Ishikawa (cell line): ENCODE data around the gene BBS9.

Source experiments
- CEBPB ChIP-seq: IDR thresholded peaks from 2 replicates; pipeline ENCODE4 v1.6.1; 2012
- CREB1 ChIP-seq: IDR thresholded peaks from 2 replicates; pipeline ENCODE4 v1.6.1; 2012; ENCODE audit warnings: low read depth
- EGR1 ChIP-seq: IDR thresholded peaks from 2 replicates; pipeline ENCODE4 v1.6.1; 2012
- EP300 ChIP-seq: IDR thresholded peaks from 2 replicates; pipeline ENCODE4 v1.6.1; 2012; ENCODE audit warnings: borderline replicate concordance
- FOXM1 ChIP-seq: IDR thresholded peaks from 2 replicates; pipeline ENCODE4 v1.6.1; 2012; ENCODE audit warnings: low read depth, borderline replicate concordance
- MAX ChIP-seq: IDR thresholded peaks from 2 replicates; pipeline ENCODE4 v1.6.1; 2012
- NFIC ChIP-seq: IDR thresholded peaks from 2 replicates; pipeline ENCODE4 v1.6.1; 2012
- RAD21 ChIP-seq: IDR thresholded peaks from 2 replicates; pipeline ENCODE4 v1.6.1; 2012; ENCODE audit warnings: low read depth
- REST ChIP-seq: IDR thresholded peaks from 2 replicates; pipeline ENCODE4 v1.6.1; 2012; ENCODE audit warnings: low read depth, mild to moderate bottlenecking
- TAF1 ChIP-seq: IDR thresholded peaks from 2 replicates; pipeline ENCODE4 v1.6.1; 2012; ENCODE audit warnings: low read depth, mild to moderate bottlenecking
- TCF12 ChIP-seq: IDR thresholded peaks from 2 replicates; pipeline ENCODE4 v1.6.1; 2012; ENCODE audit warnings: low read depth
- TEAD4 ChIP-seq: IDR thresholded peaks from 2 replicates; pipeline ENCODE4 v1.6.1; 2012
- USF1 ChIP-seq: IDR thresholded peaks from 2 replicates; pipeline ENCODE4 v1.6.1; 2012
- YY1 ChIP-seq: IDR thresholded peaks from 2 replicates; pipeline ENCODE4 v1.6.1; 2012; ENCODE audit warnings: low read depth
- ZBTB7A ChIP-seq: IDR thresholded peaks from 2 replicates; pipeline ENCODE4 v1.6.1; 2012; ENCODE audit warnings: low read depth

BBS9 gene

GRCh38 chr7:33107136-33108066, 22.0 kb upstream of the BBS9 start:
- TF ChIP-seq TEAD4 (no peak), EGR1 (no peak), RAD21 (peak; percentile 43)

GRCh38 chr7:33108554-33109004, 20.8 kb upstream of the BBS9 start:
- TF ChIP-seq TCF12 (0 out of 2 replicates have a peak, but pooled peaks have one; percentile 6), REST (no peak), MAX (no peak), YY1 (no peak)

GRCh38 chr7:33109005-33109757, 20.2 kb upstream of the BBS9 start, which contains the start of gene RP9:
Gene RP9 (minus strand): TSS chr7:33109404. CDS start chr7:33109372, 32 bp downstream.
- TF ChIP-seq RAD21 = no peak
- TF ChIP-seq MAX = peak; percentile 29; the same call in 1 of the 2 replicates
- no peak for TF ChIP-seq USF1
- TF ChIP-seq YY1 = no peak
- TF ChIP-seq TAF1 = peak; percentile 31; the same call in 1 of the 2 replicates
- TF ChIP-seq ZBTB7A = no peak
- no peak for TF ChIP-seq TEAD4
- TF ChIP-seq EP300 = peak; percentile 37; the same call in 1 of the 2 replicates
- no peak for TF ChIP-seq FOXM1
- no peak for TF ChIP-seq EGR1
- TF ChIP-seq CREB1 = no peak
- TF ChIP-seq NFIC = no peak
- no peak for TF ChIP-seq REST
- no peak for TF ChIP-seq CEBPB
- TF ChIP-seq TCF12 = 0 out of 2 replicates have a peak, but pooled peaks have one; percentile 9

GRCh38 chr7:33109758-33110238, 19.6 kb upstream of the BBS9 start:
- TF ChIP-seq ZBTB7A (no peak), CREB1 (no peak), EGR1 (no peak), CEBPB (no peak), YY1 (no peak), MAX (no peak), TAF1 (no peak), EP300 (no peak), RAD21 (no peak), REST (no peak), TCF12 (no peak), FOXM1 (no peak), TEAD4 (no peak)
